SK-N-SH (cell line): ENCODE measurements around the gene ZMIZ1. TPM values are rescaled to one million over a fixed set of nuclear protein-coding genes. Genes with fewer than 3 reads are reported as not detected.

Experiments used
- CTCF ChIA-PET: fragments of 300-600, 350-600 bp; formaldehyde crosslinking; extraction: SDS; loops from one replicate; lab custom pipeline; 2021; lab: Yijun Ruan, JAX
- POLR2A ChIA-PET: fragments of 350-600 bp; sonication (Branson Sonifier 250); formaldehyde crosslinking; extraction: SDS; loops from one replicate; lab custom pipeline; 2020; ENCODE audit warnings: antibody characterized with exemption, inconsistent platforms; lab: Yijun Ruan, JAX
- DNase-seq: peaks from one replicate; pipeline ENCODE4 v3.0.0; 2012
- H2AFZ ChIP-seq: fragments of 200-600 bp; sonication (generic); 2 replicates; pipeline ENCODE4 v1.8.1; 2016; ENCODE audit warnings: antibody characterized with exemption, mild to moderate bottlenecking, low read depth
- H3F3A ChIP-seq: fragments of 200-600 bp; sonication (generic); replicated peaks from 2 replicates; pipeline ENCODE3; 2016; ENCODE audit warnings: antibody characterized with exemption, mild to moderate bottlenecking; ENCODE audit not compliant: insufficient read depth
- H3K27ac ChIP-seq, 2 experiments: fragments of 200-500 bp in 1 of 2; fragments of 200-600 bp in 1 of 2; sonication (Bioruptor generic) in 1 of 2; sonication (generic), shearing (Covaris generic) in 1 of 2; 2 replicates each; pipeline versions ENCODE4 v1.5.1 to v1.6.1; 2014 to 2016; ENCODE audit warnings: low read depth in 2 of 2, inconsistent platforms in 1 of 2, low read length in 1 of 2, mild to moderate bottlenecking in 1 of 2, mixed read lengths in 1 of 2
- H3K27me3 ChIP-seq: fragments of 200-600 bp; sonication (generic), shearing (Covaris generic); 2 replicates; pipeline ENCODE4 v1.6.1; 2016; ENCODE audit warnings: mixed run types; ENCODE audit not compliant: insufficient read depth
- H3K36me3 ChIP-seq, 2 experiments: fragments of 200-500 bp in 1 of 2; fragments of 200-600 bp in 1 of 2; sonication (Bioruptor generic) in 1 of 2; sonication (generic) in 1 of 2; replicated peaks in 1 of 2; 2 replicates each; pipeline versions ENCODE3 to v1.5.1; 2014 to 2016; ENCODE audit warnings: low read length in 1 of 2, mild to moderate bottlenecking in 1 of 2; ENCODE audit not compliant: insufficient read depth in 2 of 2, control insufficient read depth in 1 of 2
- H3K4me1 ChIP-seq, 2 experiments: fragments of 200-500 bp in 1 of 2; fragments of 200-600 bp in 1 of 2; sonication (Bioruptor generic) in 1 of 2; sonication (generic), shearing (Covaris generic) in 1 of 2; 2 replicates each; pipeline versions ENCODE4 v1.5.1 to v1.6.1; 2014 to 2016; ENCODE audit warnings: low read depth in 1 of 2, low read length in 1 of 2, mixed run types in 1 of 2; ENCODE audit not compliant: insufficient read depth in 2 of 2, control insufficient read depth in 1 of 2
- H3K4me2 ChIP-seq: fragments of 200-600 bp; sonication (generic), shearing (Covaris generic); 2 replicates; pipeline ENCODE4 v1.6.1; 2017; ENCODE audit warnings: mixed run types
- H3K4me3 ChIP-seq, 2 experiments: fragments of 200-500 bp in 1 of 2; fragments of 200-600 bp in 1 of 2; sonication (Bioruptor generic) in 1 of 2; sonication (generic), shearing (Covaris generic) in 1 of 2; 2 replicates each; pipeline versions ENCODE4 v1.5.1 to v1.8.1; 2014 to 2016; ENCODE audit warnings: low read depth in 2 of 2, inconsistent platforms in 1 of 2, low read length in 1 of 2, mild to moderate bottlenecking in 1 of 2, mixed read lengths in 1 of 2, moderate library complexity in 1 of 2
- H3K79me2 ChIP-seq: fragments of 200-600 bp; sonication (generic); 2 replicates; pipeline ENCODE4 v1.8.1; 2017; ENCODE audit warnings: mild to moderate bottlenecking; ENCODE audit not compliant: insufficient read depth
- H3K9ac ChIP-seq: fragments of 200-600 bp; sonication (generic); 2 replicates; pipeline ENCODE4 v1.6.1; 2017; ENCODE audit warnings: mixed run types
- H3K9me2 ChIP-seq: fragments of 200-600 bp; sonication (generic); 2 replicates; pipeline ENCODE4 v1.6.1; 2017; ENCODE audit warnings: mixed run types
- H3K9me3 ChIP-seq: fragments of 200-600 bp; sonication (generic); 2 replicates; pipeline ENCODE4 v1.6.1; 2017; ENCODE audit warnings: mixed run types, mild to moderate bottlenecking, moderate library complexity
- H4K20me1 ChIP-seq: fragments of 200-600 bp; sonication (generic); 2 replicates; pipeline ENCODE4 v1.6.1; 2017; ENCODE audit warnings: mild to moderate bottlenecking, mixed run types; ENCODE audit not compliant: insufficient read depth
- MXI1 ChIP-seq: IDR thresholded peaks from 2 replicates; pipeline ENCODE4 v1.6.1; 2012; ENCODE audit warnings: mild to moderate bottlenecking, low read depth, low read length, improper control_type of control experiment
- NFIC ChIP-seq: IDR thresholded peaks from 2 replicates; pipeline ENCODE4 v1.4.0; 2012; ENCODE audit warnings: borderline replicate concordance
- RFX5 ChIP-seq: IDR thresholded peaks from 2 replicates; pipeline ENCODE4 v1.6.1; 2012; ENCODE audit warnings: mild to moderate bottlenecking, improper control_type of control experiment, low read length
- WGBS: methylation state at CpG from one replicate; pipeline ENCODE4 v1.1.6; 2017; ENCODE audit warnings: low lambda C conversion rate; 5-methylcytosine and 5-hydroxymethylcytosine counted together
- polyA plus RNA-seq, 3 experiments: library from polyadenylated mRNA; depleted of rRNA; stranded (reverse); fragments of >200 nt; gene quantifications; 2 replicates each; pipeline ENCODE4 v1.2.3, GENCODE V29; 2012
- TF ChIP-seq, protein P1 (sequence below): IDR thresholded peaks from 2 replicates; pipeline ENCODE4 v1.4.0; 2012; ENCODE audit warnings: low read depth, borderline replicate concordance
- TF ChIP-seq, protein P2 (sequence below): IDR thresholded peaks from 2 replicates; pipeline ENCODE4 v1.4.0; 2012; ENCODE audit warnings: low read depth, borderline replicate concordance

ZMIZ1 gene
- polyA plus RNA-seq, 1 of the 3 experiments (the other 2 are of a cell fraction): 23.5 TPM

DNA sequence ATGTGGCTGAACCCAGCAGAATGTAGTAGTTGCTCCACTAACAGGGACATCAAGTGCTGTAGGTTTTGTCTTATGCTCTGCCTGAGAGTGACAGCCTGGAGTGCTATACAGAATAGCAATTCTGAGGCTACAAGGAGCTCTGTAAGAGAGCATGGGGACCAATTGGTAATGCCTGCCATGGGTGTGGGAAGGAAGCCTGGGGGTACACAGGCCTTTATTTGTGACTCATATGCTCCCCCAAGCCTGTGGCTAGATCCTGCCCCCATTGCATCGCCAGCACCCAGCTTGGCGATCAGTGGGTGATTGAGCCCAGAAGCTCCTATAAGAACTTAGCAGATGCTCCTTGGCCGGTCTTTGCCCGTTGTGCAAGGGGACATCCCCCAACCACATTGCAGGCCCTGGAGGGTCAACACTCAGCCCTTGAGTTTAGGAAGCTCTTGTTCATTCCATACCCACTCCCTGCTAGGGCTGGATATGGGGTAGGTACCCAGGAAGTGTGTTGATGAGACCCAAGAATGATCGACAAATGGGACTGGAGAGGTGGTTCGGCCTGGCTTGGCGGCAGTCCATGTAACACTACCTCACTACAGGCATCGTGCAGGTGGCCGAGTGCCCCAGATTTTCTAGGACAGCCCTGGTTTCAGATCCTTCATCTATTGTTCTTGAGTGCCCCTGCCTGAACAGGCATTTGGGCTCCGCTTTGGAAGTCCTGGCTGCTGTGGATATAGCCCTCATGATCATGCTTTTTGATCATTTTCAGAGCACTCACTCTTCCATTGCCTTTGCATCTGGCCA, 37.7 kb downstream of the ZMIZ1 start:
- Histone ChIP-seq H3K27me3 (no peaks in the 10 kb centered on the region), H3F3A (peaks cover 17% of the 10 kb centered on the region), H3K4me1 (peaks cover 35 to 96% of the 10 kb centered on the region in 2 experiments; a peak in 3 of 4 replicates), H3K9me2 (no peaks in the 10 kb centered on the region), H3K79me2 (peaks cover 100% of the 10 kb centered on the region), H2AFZ (no peak overlapping the region), H3K4me2 (no peak overlapping the region), H4K20me1 (peaks cover 100% of the 10 kb centered on the region), H3K4me3 (no peak overlapping the region), H3K27ac (peak overlapping the region in 1 of 2 experiments; percentile 77; a peak in 1 of 4 replicates), H3K36me3 (peaks cover 0 to 5% of the 10 kb centered on the region in 2 experiments), H3K9me3 (no peaks in the 10 kb centered on the region), H3K9ac (no peak overlapping the region)
- 86% methylated on average over 6 of the region's 10 CpGs for WGBS
- no peak for TF ChIP-seq RFX5
- no peak for DNase-seq
- POLR2A ChIA-PET: interaction anchor here (1.4 kb wide), 1 partner anchor 37 kb away, joined by 3 read pairs; no protein-coding TSS in a partner anchor
- CTCF ChIA-PET: interaction anchor here (0.7 to 2.7 kb wide), 5 partner anchors 12 to 905 kb away, joined by 3 to 22 read pairs (median 3); no protein-coding TSS in a partner anchor

DNA sequence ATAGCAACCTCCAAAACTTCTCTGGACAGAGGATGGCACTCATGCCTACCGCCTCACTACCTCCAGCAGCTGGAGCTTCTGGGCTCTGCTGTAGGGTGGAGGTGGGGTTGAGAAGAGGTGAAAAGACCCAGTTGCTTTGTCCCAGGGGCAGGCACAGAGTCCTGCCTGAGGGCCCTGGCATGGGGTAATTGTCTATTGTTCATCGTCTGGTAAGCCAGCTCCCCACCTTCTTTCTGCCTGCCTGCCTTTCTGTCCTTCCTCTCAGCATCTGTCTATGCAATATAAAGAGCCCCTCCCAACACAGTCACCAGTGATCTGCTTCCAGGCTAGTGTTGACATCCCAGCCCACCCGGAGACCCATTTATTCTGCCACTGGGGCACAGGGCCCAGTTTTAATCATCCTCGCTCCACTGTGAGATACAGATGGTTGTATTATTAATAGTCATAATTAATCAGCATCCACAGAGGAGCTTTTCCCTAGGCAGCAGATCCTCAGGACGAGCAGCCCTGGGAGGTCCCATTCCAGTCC, 39.0 kb downstream of the ZMIZ1 start:
- Histone ChIP-seq H3K4me3 (no peak overlapping the region), H2AFZ (no peak overlapping the region), H4K20me1 (peaks cover 100% of the 10 kb centered on the region), H3K4me2 (peak overlapping the region; percentile 30; the same call in 1 of the 2 replicates), H3K4me1 (peaks cover 43 to 95% of the 10 kb centered on the region in 2 experiments), H3K27ac (peak overlapping the region; percentile 28 to 77; a peak in 3 of 4 replicates), H3K9me2 (no peaks in the 10 kb centered on the region), H3K79me2 (peaks cover 100% of the 10 kb centered on the region), H3F3A (peaks cover 29% of the 10 kb centered on the region), H3K27me3 (no peaks in the 10 kb centered on the region), H3K9me3 (no peaks in the 10 kb centered on the region), H3K36me3 (peaks cover 0 to 2% of the 10 kb centered on the region in 2 experiments), H3K9ac (no peak overlapping the region)
- CTCF ChIA-PET: interaction anchor here (0.9 to 1.6 kb wide), 6 partner anchors 15 to 1061 kb away, joined by 3 to 9 read pairs (median 3); no protein-coding TSS in a partner anchor
- DNase-seq: peak; percentile 59
- TF ChIP-seq, protein P1, sequence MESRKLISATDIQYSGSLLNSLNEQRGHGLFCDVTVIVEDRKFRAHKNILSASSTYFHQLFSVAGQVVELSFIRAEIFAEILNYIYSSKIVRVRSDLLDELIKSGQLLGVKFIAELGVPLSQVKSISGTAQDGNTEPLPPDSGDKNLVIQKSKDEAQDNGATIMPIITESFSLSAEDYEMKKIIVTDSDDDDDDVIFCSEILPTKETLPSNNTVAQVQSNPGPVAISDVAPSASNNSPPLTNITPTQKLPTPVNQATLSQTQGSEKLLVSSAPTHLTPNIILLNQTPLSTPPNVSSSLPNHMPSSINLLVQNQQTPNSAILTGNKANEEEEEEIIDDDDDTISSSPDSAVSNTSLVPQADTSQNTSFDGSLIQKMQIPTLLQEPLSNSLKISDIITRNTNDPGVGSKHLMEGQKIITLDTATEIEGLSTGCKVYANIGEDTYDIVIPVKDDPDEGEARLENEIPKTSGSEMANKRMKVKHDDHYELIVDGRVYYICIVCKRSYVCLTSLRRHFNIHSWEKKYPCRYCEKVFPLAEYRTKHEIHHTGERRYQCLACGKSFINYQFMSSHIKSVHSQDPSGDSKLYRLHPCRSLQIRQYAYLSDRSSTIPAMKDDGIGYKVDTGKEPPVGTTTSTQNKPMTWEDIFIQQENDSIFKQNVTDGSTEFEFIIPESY: no peak
- no peak for TF ChIP-seq NFIC
- TF ChIP-seq, protein P2, sequence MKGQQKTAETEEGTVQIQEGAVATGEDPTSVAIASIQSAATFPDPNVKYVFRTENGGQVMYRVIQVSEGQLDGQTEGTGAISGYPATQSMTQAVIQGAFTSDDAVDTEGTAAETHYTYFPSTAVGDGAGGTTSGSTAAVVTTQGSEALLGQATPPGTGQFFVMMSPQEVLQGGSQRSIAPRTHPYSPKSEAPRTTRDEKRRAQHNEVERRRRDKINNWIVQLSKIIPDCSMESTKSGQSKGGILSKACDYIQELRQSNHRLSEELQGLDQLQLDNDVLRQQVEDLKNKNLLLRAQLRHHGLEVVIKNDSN: no peak
- 0 out of 2 replicates have a peak, but pooled peaks have one; percentile 31 for TF ChIP-seq MXI1
- 63% methylated on average over 5 of the region's 5 CpGs for WGBS
- POLR2A ChIA-PET: no interaction called here
